NCI-H526 treated with DMSO at 0.1 percent for 48 hours (cell line): ENCODE results near the gene SLC20A1.
"Not testable (repeated sequence)": the region's sequence is repeated elsewhere in the genome, so short reads cannot be mapped to it uniquely, and the experiment has no call there.

Source experiments
- DNase-seq: peaks from one replicate; lab custom pipeline; 2025; lab: John Stamatoyannopoulos, UW

SLC20A1 gene

GRCh38 chr2:112646102-112646719 lies 472 bp downstream of the SLC20A1 start:
- DNase-seq: peak; percentile 38

- peak; percentile 45 for DNase-seq
Observed at GRCh38 chr2:112646791-112647689, 1.3 kb downstream of the SLC20A1 start.

- DNase-seq: no peak
Observed at GRCh38 chr2:112648081-112648480, 2.3 kb downstream of the SLC20A1 start.

- no peak for DNase-seq
Observed at GRCh38 chr2:112656679-112657078, 10.9 kb downstream of the SLC20A1 start.

GRCh38 chr2:112658301-112658700 lies 12.6 kb downstream of the SLC20A1 start:
- no peak for DNase-seq

GRCh38 chr2:112658839-112659667 lies 13.3 kb downstream of the SLC20A1 start:
- no peak for DNase-seq

GRCh38 chr2:112660138-112660537 lies 14.4 kb downstream of the SLC20A1 start:
- no peak for DNase-seq

GRCh38 chr2:112661656-112662305 lies 16.0 kb downstream of the SLC20A1 start:
- DNase-seq: no peak

GRCh38 chr2:112662704-112663103 lies 17.0 kb downstream of the SLC20A1 start:
- DNase-seq: no peak

GRCh38 chr2:112664689-112665088 lies 18.9 kb downstream of the SLC20A1 start:
- no peak for DNase-seq

- no peak for DNase-seq
Observed at GRCh38 chr2:112665113-112665780, 19.5 kb downstream of the SLC20A1 start.

- DNase-seq: no peak
Observed at GRCh38 chr2:112666761-112667122, 21.0 kb downstream of the SLC20A1 start.

GRCh38 chr2:112667540-112667939 lies 21.8 kb downstream of the SLC20A1 start:
- not testable (repeated sequence) for DNase-seq

GRCh38 chr2:112669667-112670066 lies 23.9 kb downstream of the SLC20A1 start:
- DNase-seq: no peak

GRCh38 chr2:112670252-112671022 lies 24.7 kb downstream of the SLC20A1 start:
- no peak for DNase-seq

- no peak for DNase-seq
Observed at GRCh38 chr2:112671801-112672200, 26.1 kb downstream of the SLC20A1 start.

GRCh38 chr2:112673008-112673407 lies 27.3 kb downstream of the SLC20A1 start:
- DNase-seq: no peak

GRCh38 chr2:112674229-112674628 lies 28.5 kb downstream of the SLC20A1 start:
- DNase-seq: no peak

GRCh38 chr2:112679484-112679883 lies 33.7 kb downstream of the SLC20A1 start:
- no peak for DNase-seq

- no peak for DNase-seq
Observed at GRCh38 chr2:112680666-112681101, 34.9 kb downstream of the SLC20A1 start.

- no peak for DNase-seq
Observed at GRCh38 chr2:112682101-112682500, 36.4 kb downstream of the SLC20A1 start.
